HG03103 (cell line): ENCODE measurements around the gene LMAN1.
A peak's percentile ranks its signal among the peaks of the same experiment; 100 is the strongest.

Experiments used
- ATAC-seq: cut with Tn5 transposase; IDR thresholded peaks from one replicate; pipeline ENCODE4 v1.9.1; 2021; ENCODE audit warnings: low read depth; ENCODE audit not compliant: unreplicated experiment

The LMAN1 gene

GRCh38 chr18:59372975-59373374, 13.9 kb upstream of the LMAN1 start:
- ATAC-seq = no peak

GRCh38 chr18:59360381-59360780, 1.3 kb upstream of the LMAN1 start:
- ATAC-seq = no peak

GRCh38 chr18:59359576-59359952, 499 bp upstream of the LMAN1 start:
- ATAC-seq = peak; percentile 8

GRCh38 chr18:59358414-59358711, 702 bp downstream of the LMAN1 start:
- no peak for ATAC-seq

GRCh38 chr18:59357928-59358327, 1.1 kb downstream of the LMAN1 start:
- no peak for ATAC-seq

- no peak for ATAC-seq
Measured at GRCh38 chr18:59354731-59355130, 4.3 kb downstream of the LMAN1 start.

GRCh38 chr18:59353079-59353680, 5.9 kb downstream of the LMAN1 start:
- no peak for ATAC-seq

GRCh38 chr18:59352250-59352855, 6.7 kb downstream of the LMAN1 start:
- peak; percentile 61 for ATAC-seq

GRCh38 chr18:59345556-59345955, 13.5 kb downstream of the LMAN1 start:
- ATAC-seq = no peak

- ATAC-seq = no peak
Measured at GRCh38 chr18:59344996-59345395, 14.1 kb downstream of the LMAN1 start.

GRCh38 chr18:59343926-59344325, 15.1 kb downstream of the LMAN1 start:
- ATAC-seq = no peak

GRCh38 chr18:59340817-59341216, 18.2 kb downstream of the LMAN1 start:
- no peak for ATAC-seq

GRCh38 chr18:59340312-59340711, 18.8 kb downstream of the LMAN1 start:
- no peak for ATAC-seq

GRCh38 chr18:59332986-59333385, 26.1 kb downstream of the LMAN1 start:
- ATAC-seq = no peak

GRCh38 chr18:59328683-59329082, 30.4 kb downstream of the LMAN1 start:
- ATAC-seq = no peak

GRCh38 chr18:59325965-59326364, 33.1 kb downstream of the LMAN1 start:
- ATAC-seq = no peak

- no peak for ATAC-seq
Measured at GRCh38 chr18:59324623-59324971, 34.5 kb downstream of the LMAN1 start.

- no peak for ATAC-seq
Measured at GRCh38 chr18:59323931-59324622, 35.0 kb downstream of the LMAN1 start.

GRCh38 chr18:59318460-59319050, 40.5 kb downstream of the LMAN1 start, which contains the start of gene CPLX4:
Gene CPLX4, minus strand, starts transcription at chr18:59318649. Its CDS starts 187 bp downstream, at chr18:59318462.
- ATAC-seq = no peak

- ATAC-seq = no peak
Measured at GRCh38 chr18:59311631-59312030, 47.4 kb downstream of the LMAN1 start.

- no peak for ATAC-seq
Measured at GRCh38 chr18:59308938-59309260, 50.2 kb downstream of the LMAN1 start.
